ENCODE results near the gene KLHDC4. TPM values are rescaled to one million over a fixed set of nuclear protein-coding genes. Genes with fewer than 3 reads are reported as not detected.

Gene KLHDC4
- total and polyA plus RNA-seq, 2 of the 4 experiments (the other 2 are of a cell fraction): 13.6 to 19.0 TPM

- dilution Hi-C loops (cut with HindIII; ENCODE audit: low sequenced_read_pairs, unreplicated experiment): no loop called here
- no peak overlapping the region for H2BK120ac ChIP-seq (ENCODE audit: low read depth, low read length)
- intact Hi-C loops (cut with micrococcal nuclease): loop anchor here (5.0 kb wide), 1 partner anchor 349 kb away; no protein-coding TSS in a partner anchor
- H3K4me2 ChIP-seq (ENCODE audit: low read depth, low read length): peak overlapping the region; percentile 93
- no peaks in the 10 kb centered on the region for H3K9me1 ChIP-seq (ENCODE audit: insufficient read depth, low read length)
- H4K5ac ChIP-seq (ENCODE audit: low read depth, low read length): peak overlapping the region; percentile 77
- H4K20me1 ChIP-seq (ENCODE audit: insufficient read depth, low read length): 0 out of 2 replicates have a peak, but pooled peaks cover 4% of the 10 kb centered on the region
- peaks cover 22 to 42% of the 10 kb centered on the region in 2 experiments for H3K79me1 ChIP-seq (ENCODE audit: low read depth in 1 of 2, low read length in 2 of 2)
- H3K4ac ChIP-seq (ENCODE audit: low read depth, low read length): peak overlapping the region; percentile 86
- POLR2A ChIA-PET (ENCODE audit: unreplicated experiment): no interaction called here
- peaks cover 16% of the 10 kb centered on the region for H3K36me3 ChIP-seq (ENCODE audit: control insufficient read depth, insufficient read depth, low read length)
- CTCF ChIA-PET: interaction anchor here (0.7 kb wide), 1 partner anchor 12 kb away, joined by 3 read pairs; no protein-coding TSS in a partner anchor
- TF ChIP-seq MAFK (IDR thresholded peaks at IDR 0.05; ENCODE audit: low read depth, low read length) (no peak), SMC3 (IDR thresholded peaks at IDR 0.05; ENCODE audit: low read depth, low read length) (no peak), RCOR1 (IDR thresholded peaks at IDR 0.05; ENCODE audit: insufficient replicate concordance, low read length) (no peak), USF2 (IDR thresholded peaks at IDR 0.05; ENCODE audit: low read depth, low read length) (no peak), RFX5 (IDR thresholded peaks at IDR 0.05; ENCODE audit: low read depth, low read length) (no peak), BHLHE40 (IDR thresholded peaks at IDR 0.05; ENCODE audit: low read depth, low read length) (no peak), ELK1 (IDR thresholded peaks at IDR 0.05; ENCODE audit: borderline replicate concordance, low read depth, low read length) (no peak), CHD1 (IDR thresholded peaks at IDR 0.05; ENCODE audit: low read depth, low read length) (no peak), RAD21 (IDR thresholded peaks at IDR 0.05; ENCODE audit: low read length) (no peak), CEBPB (IDR thresholded peaks at IDR 0.05; ENCODE audit: low read depth, low read length) (no peak), CTCF (conservative IDR thresholded peaks at IDR 0.05; ENCODE audit: low read depth, low read length) (no peak), POLR2A (IDR thresholded peaks at IDR 0.05; ENCODE audit: low read depth, low read length) (no peak), MXI1 (IDR thresholded peaks at IDR 0.05; ENCODE audit: borderline replicate concordance, low read depth, low read length) (no peak), FOS (IDR thresholded peaks at IDR 0.05; ENCODE audit: low read depth, low read length) (no peak), NFE2L2 (IDR thresholded peaks at IDR 0.05; ENCODE audit: low read depth, low read length) (no peak), MAZ (IDR thresholded peaks at IDR 0.05; ENCODE audit: borderline replicate concordance, low read depth, low read length) (no peak)
- peak overlapping the region; percentile 86 for H4K91ac ChIP-seq (ENCODE audit: insufficient read depth, low read depth, low read length)
- no peak overlapping the region; the same call in 1 of the 2 replicates for H3K18ac ChIP-seq (ENCODE audit: low read depth, low read length)
- H4K8ac ChIP-seq (ENCODE audit: low read depth in 2 of 2, low read length in 2 of 2): peak overlapping the region; percentile 99 to 100
- no peak overlapping the region for H2BK20ac ChIP-seq (ENCODE audit: low read depth, low read length)
- peak overlapping the region; percentile 96 for H3K4me3 ChIP-seq (ENCODE audit: insufficient read depth, low read depth, low read length)
- peak overlapping the region; percentile 63; the same call in 1 of the 2 replicates for H3K23ac ChIP-seq (ENCODE audit: low read depth, low read length)
- peak overlapping the region; percentile 92 for H2AK9ac ChIP-seq (replicated peaks; ENCODE audit: low read depth, low read length, poor library complexity)
- no peak overlapping the region for H2BK15ac ChIP-seq (ENCODE audit: low read depth, low read length)
- H3K9me3 ChIP-seq (ENCODE audit: control insufficient read depth, insufficient read depth, low read length): no peaks in the 10 kb centered on the region
- DNase-seq: no peak
- H2AK5ac ChIP-seq (ENCODE audit: low read depth, low read length): peak overlapping the region; percentile 97
- ATAC-seq (ENCODE audit: low read depth): no peak
- H3K4me1 ChIP-seq (ENCODE audit: control insufficient read depth, insufficient read depth, low read length): peaks cover 3% of the 10 kb centered on the region; the same call in 1 of the 2 replicates
- H2BK5ac ChIP-seq (ENCODE audit: low read depth, low read length, poor library complexity, severe bottlenecking): no peak overlapping the region
- in situ Hi-C loops (cut with MboI; ENCODE audit: low sequenced_read_pairs): loop anchor here (5.0 to 25.0 kb wide), 2 partner anchors 179 to 354 kb away; no protein-coding TSS in a partner anchor
- BruUV-seq (replicated peaks): no TSS peak
- H2AFZ ChIP-seq (replicated peaks; ENCODE audit: low read length, poor library complexity): peak overlapping the region; percentile 97
- no peaks in the 10 kb centered on the region for H3K27me3 ChIP-seq (ENCODE audit: control insufficient read depth, insufficient read depth, low read length)
- peak overlapping the region; percentile 82 for H3K9ac ChIP-seq (ENCODE audit: low read depth, low read length)
- H3K14ac ChIP-seq (replicated peaks; ENCODE audit: low read depth, low read length): peak overlapping the region; percentile 79
- peak overlapping the region; percentile 81 for H3K27ac ChIP-seq (ENCODE audit: insufficient read depth, low read length)
- no peak overlapping the region for H3K56ac ChIP-seq (ENCODE audit: extremely low read depth, insufficient read depth, low read length)
- WGBS, 2 experiments (ENCODE audit: extremely low coverage in 2 of 2, insufficient read length in 1 of 2): 28% methylated on average over 11 of the region's 17 CpGs; no CpG with 5 or more reads in 1 of the 2 experiments
Measured at GRCh38 chr16:87766485-87766797, 655 bp upstream of the KLHDC4 start.

Measured in IMR-90 (cell line).